ENCODE data around the gene FOXK2.

FOXK2 gene

GRCh38 chr17:82480318-82480717 lies 39.2 kb upstream of the FOXK2 start:
- DNase-seq (ENCODE audit: low spot score) = no peak
- TF ChIP-seq CTCF (IDR thresholded peaks at IDR 0.05; ENCODE audit: extremely low read depth, insufficient read depth, missing control alignments) = no peak
- in situ Hi-C loops (cut with MboI; ENCODE audit: low pct_unique_long_range_greater_than_20kb, low sequenced_read_pairs, unreplicated experiment) = no loop called here

- no peak for DNase-seq (ENCODE audit: low spot score)
- in situ Hi-C loops (cut with MboI; ENCODE audit: low pct_unique_long_range_greater_than_20kb, low sequenced_read_pairs, unreplicated experiment) = no loop called here
- TF ChIP-seq CTCF (IDR thresholded peaks at IDR 0.05; ENCODE audit: extremely low read depth, insufficient read depth, missing control alignments) = no peak
These were observed 36.3 kb upstream of the FOXK2 start for GRCh38 chr17:82483204-82483660.

- in situ Hi-C loops (cut with MboI; ENCODE audit: low pct_unique_long_range_greater_than_20kb, low sequenced_read_pairs, unreplicated experiment) = no loop called here
These were observed 35.7 kb upstream of the FOXK2 start for GRCh38 chr17:82483836-82484235.

GRCh38 chr17:82486231-82487094 lies 33.1 kb upstream of the FOXK2 start:
- no peak for TF ChIP-seq CTCF (IDR thresholded peaks at IDR 0.05; ENCODE audit: extremely low read depth, insufficient read depth, missing control alignments)
- no peak for DNase-seq (ENCODE audit: low spot score)
- in situ Hi-C loops (cut with MboI; ENCODE audit: low pct_unique_long_range_greater_than_20kb, low sequenced_read_pairs, unreplicated experiment) = no loop called here

More at GRCh38 chr17:82483836-82484235, 35.7 kb upstream of the FOXK2 start:
- no peak for DNase-seq (ENCODE audit: low spot score)
- no peak for TF ChIP-seq CTCF (IDR thresholded peaks at IDR 0.05; ENCODE audit: extremely low read depth, insufficient read depth, missing control alignments)

GRCh38 chr17:82487910-82488309 lies 31.6 kb upstream of the FOXK2 start:
- no peak for DNase-seq (ENCODE audit: low spot score)
- in situ Hi-C loops (cut with MboI; ENCODE audit: low pct_unique_long_range_greater_than_20kb, low sequenced_read_pairs, unreplicated experiment) = no loop called here
- TF ChIP-seq CTCF (IDR thresholded peaks at IDR 0.05; ENCODE audit: extremely low read depth, insufficient read depth, missing control alignments) = no peak

- no peak for TF ChIP-seq CTCF (IDR thresholded peaks at IDR 0.05; ENCODE audit: extremely low read depth, insufficient read depth, missing control alignments)
- no peak for DNase-seq (ENCODE audit: low spot score)
- in situ Hi-C loops (cut with MboI; ENCODE audit: low pct_unique_long_range_greater_than_20kb, low sequenced_read_pairs, unreplicated experiment) = no loop called here
These were observed 30.4 kb upstream of the FOXK2 start for GRCh38 chr17:82489117-82489516.

Data from GM13977 (cell line).